SK-N-SH (cell line): ENCODE data around the gene SNRPB. TPM values are rescaled to one million over a fixed set of nuclear protein-coding genes. Genes with fewer than 3 reads are reported as not detected.

Experiments used
- CTCF ChIA-PET: fragments of 300-600, 350-600 bp; formaldehyde crosslinking; extraction: SDS; loops from one replicate; lab custom pipeline; 2021; lab: Yijun Ruan, JAX
- POLR2A ChIA-PET: fragments of 350-600 bp; sonication (Branson Sonifier 250); formaldehyde crosslinking; extraction: SDS; loops from one replicate; lab custom pipeline; 2020; ENCODE audit warnings: antibody characterized with exemption, inconsistent platforms; lab: Yijun Ruan, JAX
- DNase-seq: peaks from one replicate; pipeline ENCODE4 v3.0.0; 2012
- H2AFZ ChIP-seq: fragments of 200-600 bp; sonication (generic); 2 replicates; pipeline ENCODE4 v1.8.1; 2016; ENCODE audit warnings: antibody characterized with exemption, mild to moderate bottlenecking, low read depth
- H3F3A ChIP-seq: fragments of 200-600 bp; sonication (generic); replicated peaks from 2 replicates; pipeline ENCODE3; 2016; ENCODE audit warnings: antibody characterized with exemption, mild to moderate bottlenecking; ENCODE audit not compliant: insufficient read depth
- H3K27ac ChIP-seq, 2 experiments: fragments of 200-500 bp in 1 of 2; fragments of 200-600 bp in 1 of 2; sonication (Bioruptor generic) in 1 of 2; sonication (generic), shearing (Covaris generic) in 1 of 2; 2 replicates each; pipeline versions ENCODE4 v1.5.1 to v1.6.1; 2014 to 2016; ENCODE audit warnings: low read depth in 2 of 2, inconsistent platforms in 1 of 2, low read length in 1 of 2, mild to moderate bottlenecking in 1 of 2, mixed read lengths in 1 of 2
- H3K27me3 ChIP-seq: fragments of 200-600 bp; sonication (generic), shearing (Covaris generic); 2 replicates; pipeline ENCODE4 v1.6.1; 2016; ENCODE audit warnings: mixed run types; ENCODE audit not compliant: insufficient read depth
- H3K36me3 ChIP-seq, 2 experiments: fragments of 200-500 bp in 1 of 2; fragments of 200-600 bp in 1 of 2; sonication (Bioruptor generic) in 1 of 2; sonication (generic) in 1 of 2; replicated peaks in 1 of 2; 2 replicates each; pipeline versions ENCODE3 to v1.5.1; 2014 to 2016; ENCODE audit warnings: low read length in 1 of 2, mild to moderate bottlenecking in 1 of 2; ENCODE audit not compliant: insufficient read depth in 2 of 2, control insufficient read depth in 1 of 2
- H3K4me1 ChIP-seq, 2 experiments: fragments of 200-500 bp in 1 of 2; fragments of 200-600 bp in 1 of 2; sonication (Bioruptor generic) in 1 of 2; sonication (generic), shearing (Covaris generic) in 1 of 2; 2 replicates each; pipeline versions ENCODE4 v1.5.1 to v1.6.1; 2014 to 2016; ENCODE audit warnings: low read depth in 1 of 2, low read length in 1 of 2, mixed run types in 1 of 2; ENCODE audit not compliant: insufficient read depth in 2 of 2, control insufficient read depth in 1 of 2
- H3K4me2 ChIP-seq: fragments of 200-600 bp; sonication (generic), shearing (Covaris generic); 2 replicates; pipeline ENCODE4 v1.6.1; 2017; ENCODE audit warnings: mixed run types
- H3K4me3 ChIP-seq, 2 experiments: fragments of 200-500 bp in 1 of 2; fragments of 200-600 bp in 1 of 2; sonication (Bioruptor generic) in 1 of 2; sonication (generic), shearing (Covaris generic) in 1 of 2; 2 replicates each; pipeline versions ENCODE4 v1.5.1 to v1.8.1; 2014 to 2016; ENCODE audit warnings: low read depth in 2 of 2, inconsistent platforms in 1 of 2, low read length in 1 of 2, mild to moderate bottlenecking in 1 of 2, mixed read lengths in 1 of 2, moderate library complexity in 1 of 2
- H3K79me2 ChIP-seq: fragments of 200-600 bp; sonication (generic); 2 replicates; pipeline ENCODE4 v1.8.1; 2017; ENCODE audit warnings: mild to moderate bottlenecking; ENCODE audit not compliant: insufficient read depth
- H3K9ac ChIP-seq: fragments of 200-600 bp; sonication (generic); 2 replicates; pipeline ENCODE4 v1.6.1; 2017; ENCODE audit warnings: mixed run types
- H3K9me2 ChIP-seq: fragments of 200-600 bp; sonication (generic); 2 replicates; pipeline ENCODE4 v1.6.1; 2017; ENCODE audit warnings: mixed run types
- H3K9me3 ChIP-seq: fragments of 200-600 bp; sonication (generic); 2 replicates; pipeline ENCODE4 v1.6.1; 2017; ENCODE audit warnings: mixed run types, mild to moderate bottlenecking, moderate library complexity
- H4K20me1 ChIP-seq: fragments of 200-600 bp; sonication (generic); 2 replicates; pipeline ENCODE4 v1.6.1; 2017; ENCODE audit warnings: mild to moderate bottlenecking, mixed run types; ENCODE audit not compliant: insufficient read depth
- EZH2phosphoT487 ChIP-seq: fragments of 200-600 bp; sonication (generic); IDR thresholded peaks from 2 replicates; pipeline ENCODE4 v1.6.1; 2017; ENCODE audit warnings: low read depth, mixed run types, mild to moderate bottlenecking, antibody characterized with exemption, moderate library complexity, borderline replicate concordance
- FOSL2 ChIP-seq: IDR thresholded peaks from 2 replicates; pipeline ENCODE4 v1.4.0; 2012; ENCODE audit warnings: low read depth, mild to moderate bottlenecking, moderate library complexity, borderline replicate concordance
- GATA2 ChIP-seq: sonication (generic); formaldehyde crosslinking; IDR thresholded peaks from 2 replicates; pipeline ENCODE4 v1.5.0; 2020; ENCODE audit warnings: mild to moderate bottlenecking, missing genetic modification reagents
- IRF3 ChIP-seq: fragments of 150-350 bp; IDR thresholded peaks from 2 replicates; pipeline ENCODE4 v1.6.1; 2016; ENCODE audit warnings: mild to moderate bottlenecking, low read depth, low read length
- MXI1 ChIP-seq: IDR thresholded peaks from 2 replicates; pipeline ENCODE4 v1.6.1; 2012; ENCODE audit warnings: mild to moderate bottlenecking, low read depth, low read length, improper control_type of control experiment
- NFIC ChIP-seq: IDR thresholded peaks from 2 replicates; pipeline ENCODE4 v1.4.0; 2012; ENCODE audit warnings: borderline replicate concordance
- POLR2AphosphoS5 ChIP-seq: IDR thresholded peaks from 2 replicates; pipeline ENCODE4 v1.6.1; 2012; ENCODE audit warnings: low read depth, low read length
- RCOR1 ChIP-seq: fragments of 150-350 bp; IDR thresholded peaks from 2 replicates; pipeline ENCODE4 v1.6.1; 2017; ENCODE audit warnings: antibody characterized with exemption, low read length
- REST ChIP-seq: IDR thresholded peaks from 2 replicates; pipeline ENCODE4 v1.6.1; 2012; ENCODE audit warnings: mild to moderate bottlenecking, low read depth, low read length, moderate library complexity
- RXRA ChIP-seq: IDR thresholded peaks from 2 replicates; pipeline ENCODE4 v1.4.0; 2012; ENCODE audit warnings: low read depth, mild to moderate bottlenecking, borderline replicate concordance
- TAF1 ChIP-seq: IDR thresholded peaks from 2 replicates; pipeline ENCODE4 v1.6.1; 2012; ENCODE audit warnings: low read depth, mild to moderate bottlenecking, low read length, moderate library complexity, borderline replicate concordance
- USF2 ChIP-seq: fragments of 150-350 bp; IDR thresholded peaks from 2 replicates; pipeline ENCODE4 v1.6.1; 2017; ENCODE audit warnings: antibody characterized with exemption, low read length, low read depth, borderline replicate concordance
- YY1 ChIP-seq: IDR thresholded peaks from 2 replicates; pipeline ENCODE4 v1.4.0; 2012; ENCODE audit warnings: low read depth, mild to moderate bottlenecking
- WGBS: methylation state at CpG from one replicate; pipeline ENCODE4 v1.1.6; 2017; ENCODE audit warnings: low lambda C conversion rate; 5-methylcytosine and 5-hydroxymethylcytosine counted together
- polyA plus RNA-seq, 3 experiments: library from polyadenylated mRNA; depleted of rRNA; stranded (reverse); fragments of >200 nt; gene quantifications; 2 replicates each; pipeline ENCODE4 v1.2.3, GENCODE V29; 2012

The SNRPB gene
- polyA plus RNA-seq, 1 of the 3 experiments (the other 2 are of a cell fraction) = 455 TPM

GRCh38 chr20:2463616-2464365 is 6.8 kb downstream of the SNRPB start:
- ChIA-PET CTCF (interaction anchor here (1.1 to 1.2 kb wide), 2 partner anchors 14 to 256 kb away, joined by 4 read pairs; no protein-coding TSS in a partner anchor), POLR2A (no interaction called here)
- H3K4me1 ChIP-seq = peaks cover 10 to 14% of the 10 kb centered on the region in 2 experiments
- peaks cover 92 to 95% of the 10 kb centered on the region in 2 experiments for H3K36me3 ChIP-seq
- H4K20me1 ChIP-seq = peaks cover 52% of the 10 kb centered on the region
- H3K27ac ChIP-seq = no peak overlapping the region
- DNase-seq = no peak
- H3K27me3 ChIP-seq = no peaks in the 10 kb centered on the region
- TF ChIP-seq IRF3 (no peak), RXRA (no peak), NFIC (no peak), FOSL2 (no peak), RCOR1 (no peak), REST (no peak), USF2 (no peak), YY1 (no peak), POLR2AphosphoS5 (no peak), TAF1 (no peak), EZH2phosphoT487 (no peak), GATA2 (no peak), MXI1 (no peak)
- no peak overlapping the region for H2AFZ ChIP-seq
- no peak overlapping the region for H3K9ac ChIP-seq
- 91% methylated on average over 9 of the region's 9 CpGs for WGBS
- H3K4me3 ChIP-seq = no peak overlapping the region
- peaks cover 54% of the 10 kb centered on the region for H3F3A ChIP-seq
- H3K9me2 ChIP-seq = no peaks in the 10 kb centered on the region
- H3K79me2 ChIP-seq = peaks cover 48% of the 10 kb centered on the region
- H3K4me2 ChIP-seq = no peak overlapping the region
- no peaks in the 10 kb centered on the region for H3K9me3 ChIP-seq
